Measurements from ENCODE around the gene SLC47A1.
A peak's percentile ranks its signal among the peaks of the same experiment; 100 is the strongest.

SLC47A1 gene

GRCh38 chr17:19619705-19620325, 86.2 kb downstream of the SLC47A1 start:
- Histone ChIP-seq H3K9ac (ENCODE audit: low read length) (no peak overlapping the region), H3K9me3 (ENCODE audit: control insufficient read depth, low read length) (peaks cover 33% of the 10 kb centered on the region), H3K4me3 (ENCODE audit: low read length) (peak overlapping the region; percentile 2), H3K36me3 (ENCODE audit: control insufficient read depth, insufficient read depth, low read length, severe bottlenecking) (no peaks in the 10 kb centered on the region), H3K4me1 (ENCODE audit: control insufficient read depth, insufficient read depth, low read length) (no peaks in the 10 kb centered on the region), H3K27me3 (replicated peaks; ENCODE audit: control insufficient read depth, insufficient read depth, low read length) (peaks cover 3% of the 10 kb centered on the region)
- DNase-seq (ENCODE audit: low read depth): no peak

GRCh38 chr17:19621697-19622096, 88.0 kb downstream of the SLC47A1 start:
- Histone ChIP-seq H3K9me3 (ENCODE audit: control insufficient read depth, low read length) (peaks cover 33% of the 10 kb centered on the region), H3K36me3 (ENCODE audit: control insufficient read depth, insufficient read depth, low read length, severe bottlenecking) (no peaks in the 10 kb centered on the region)

GRCh38 chr17:19626079-19626478, 92.4 kb downstream of the SLC47A1 start:
- Histone ChIP-seq H3K27me3 (replicated peaks; ENCODE audit: control insufficient read depth, insufficient read depth, low read length) (peaks cover 6% of the 10 kb centered on the region), H3K9me3 (ENCODE audit: control insufficient read depth, low read length) (no peaks in the 10 kb centered on the region), H3K9ac (ENCODE audit: low read length) (no peak overlapping the region), H3K36me3 (ENCODE audit: control insufficient read depth, insufficient read depth, low read length, severe bottlenecking) (no peaks in the 10 kb centered on the region), H3K4me3 (ENCODE audit: low read length) (no peak overlapping the region), H3K4me1 (ENCODE audit: control insufficient read depth, insufficient read depth, low read length) (no peaks in the 10 kb centered on the region)
- DNase-seq (ENCODE audit: low read depth): no peak

More at GRCh38 chr17:19621697-19622096, 88.0 kb downstream of the SLC47A1 start:
- Histone ChIP-seq H3K27me3 (replicated peaks; ENCODE audit: control insufficient read depth, insufficient read depth, low read length) (peaks cover 3% of the 10 kb centered on the region), H3K4me3 (ENCODE audit: low read length) (no peak overlapping the region), H3K4me1 (ENCODE audit: control insufficient read depth, insufficient read depth, low read length) (no peaks in the 10 kb centered on the region), H3K9ac (ENCODE audit: low read length) (no peak overlapping the region)
- DNase-seq (ENCODE audit: low read depth): no peak
